ENCODE measurements around the gene A4GALT. TPM values are rescaled to one million over a fixed set of nuclear protein-coding genes. Genes with fewer than 3 reads are reported as not detected.

Gene A4GALT
- total and polyA plus RNA-seq, 7 donors: 1.6 to 51.0 (median 23.5) TPM

DNA sequence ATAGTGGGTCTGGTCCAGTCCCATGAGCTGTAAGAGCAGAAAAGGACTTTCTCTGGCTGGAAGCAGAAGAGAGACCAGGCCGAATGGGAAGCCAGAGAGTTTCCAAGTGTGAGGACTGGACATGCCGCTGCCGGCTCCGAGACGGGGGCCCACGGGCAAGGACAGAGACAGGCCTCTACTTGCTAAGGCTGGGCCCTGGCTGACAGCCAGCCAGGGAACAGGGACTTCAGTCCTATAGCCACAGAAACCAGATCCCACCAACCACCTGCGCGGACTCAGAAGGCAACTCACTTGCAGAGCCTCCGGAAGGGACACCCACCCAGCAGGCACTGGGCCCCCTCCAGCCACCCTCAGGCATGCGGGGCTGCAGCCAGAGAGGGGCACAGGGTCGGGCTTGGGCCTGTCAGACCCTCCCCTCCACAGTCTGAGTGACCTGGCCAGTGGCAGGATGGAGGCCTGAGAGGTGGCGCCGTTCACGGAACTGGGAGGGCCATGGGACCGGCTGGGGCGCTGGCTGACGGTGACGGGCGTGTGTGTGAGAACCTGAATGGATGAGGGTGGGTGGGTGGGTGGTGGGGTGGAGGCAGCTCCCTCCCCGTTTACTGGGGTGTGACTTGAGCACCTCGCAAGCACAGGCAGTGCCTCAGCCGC, 47.8 kb upstream of the A4GALT start:
- 80 to 91% methylated on average over 22 of the region's 22 CpGs for WGBS, 2 donors
- Histone ChIP-seq H3K4me3 (no peak overlapping the region), H3K9me3 (no peaks in the 10 kb centered on the region), H3K4me1 (peaks cover 0 to 14% (median 12%) of the 10 kb centered on the region in 4 donors), H3K27ac (no peak overlapping the region), H3K27me3 (no peaks in the 10 kb centered on the region), H3K36me3 (no peaks in the 10 kb centered on the region)
- intact Hi-C loops (cut with DNase I): no loop called here
- TF ChIP-seq EP300 (IDR thresholded peaks at IDR 0.05): no peak
- no peak for TF ChIP-seq POLR2AphosphoS5 (IDR thresholded peaks at IDR 0.05)
- TF ChIP-seq POLR2A (IDR thresholded peaks at IDR 0.05): no peak
- TF ChIP-seq CTCF (IDR thresholded peaks at IDR 0.05): no peak
- DNase-seq: no peak

GRCh38 chr22:42766860-42767259, 46.2 kb upstream of the A4GALT start:
- H3K4me3 ChIP-seq: no peak overlapping the region
- H3K9me3 ChIP-seq: no peaks in the 10 kb centered on the region
- no peak overlapping the region for H3K27ac ChIP-seq
- WGBS, 2 donors: 61 to 69% methylated on average over 8 of the region's 8 CpGs
- DNase-seq: no peak
- peaks cover 0 to 14% (median 12%) of the 10 kb centered on the region in 4 donors for H3K4me1 ChIP-seq
- no peaks in the 10 kb centered on the region for H3K27me3 ChIP-seq
- no peaks in the 10 kb centered on the region for H3K36me3 ChIP-seq
- intact Hi-C loops (cut with DNase I): no loop called here
- TF ChIP-seq CTCF (IDR thresholded peaks at IDR 0.05) (no peak), POLR2AphosphoS5 (IDR thresholded peaks at IDR 0.05) (no peak), POLR2A (IDR thresholded peaks at IDR 0.05) (no peak), EP300 (IDR thresholded peaks at IDR 0.05) (no peak)

GRCh38 chr22:42764895-42765363, 44.3 kb upstream of the A4GALT start:
- no peaks in the 10 kb centered on the region for H3K27me3 ChIP-seq
- peaks cover 0 to 9% (median 7%) of the 10 kb centered on the region in 4 donors for H3K4me1 ChIP-seq
- intact Hi-C loops (cut with DNase I): no loop called here
- H3K4me3 ChIP-seq: no peak overlapping the region
- no peak for DNase-seq
- no peaks in the 10 kb centered on the region for H3K9me3 ChIP-seq
- TF ChIP-seq CTCF (IDR thresholded peaks at IDR 0.05): no peak
- no peak for TF ChIP-seq POLR2AphosphoS5 (IDR thresholded peaks at IDR 0.05)
- no peak for TF ChIP-seq POLR2A (IDR thresholded peaks at IDR 0.05)
- no peak for TF ChIP-seq EP300 (IDR thresholded peaks at IDR 0.05)
- H3K27ac ChIP-seq: no peak overlapping the region
- no peaks in the 10 kb centered on the region for H3K36me3 ChIP-seq
- WGBS, 2 donors: 78 to 80% methylated on average over 11 of the region's 11 CpGs

DNA sequence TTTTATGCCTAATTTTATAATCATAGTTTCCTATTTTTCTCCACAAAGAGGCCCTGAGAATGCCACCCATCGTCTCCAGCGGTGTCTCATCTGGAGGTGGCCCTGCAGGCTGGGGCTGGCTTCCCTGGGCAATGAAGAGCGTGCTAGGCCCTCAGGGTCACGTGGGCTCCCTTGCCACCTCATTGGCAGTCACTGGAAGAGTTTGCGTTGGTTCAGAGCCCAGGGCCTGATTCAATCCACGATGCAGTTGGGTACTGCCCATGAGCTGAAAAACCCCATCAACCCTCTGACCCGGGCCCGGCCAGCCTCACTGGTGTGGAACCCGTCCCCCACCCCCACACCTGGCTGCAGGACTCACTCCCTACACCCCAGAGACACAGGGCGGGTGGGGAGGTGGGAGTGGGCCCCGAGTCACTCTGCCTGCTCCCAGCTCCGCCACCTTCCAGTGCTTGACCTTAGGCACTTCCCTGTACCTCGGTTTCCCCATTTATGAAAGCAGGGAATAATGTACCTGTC, 43.4 kb upstream of the A4GALT start:
- WGBS, 2 donors: 84 to 86% methylated on average over 13 of the region's 13 CpGs
- DNase-seq: no peak
- Histone ChIP-seq H3K9me3 (no peaks in the 10 kb centered on the region), H3K4me1 (no peaks in the 10 kb centered on the region), H3K27me3 (no peaks in the 10 kb centered on the region), H3K27ac (no peak overlapping the region), H3K36me3 (no peaks in the 10 kb centered on the region), H3K4me3 (no peak overlapping the region)
- TF ChIP-seq EP300 (IDR thresholded peaks at IDR 0.05) (no peak), POLR2A (IDR thresholded peaks at IDR 0.05) (no peak), POLR2AphosphoS5 (IDR thresholded peaks at IDR 0.05) (no peak), CTCF (IDR thresholded peaks at IDR 0.05) (no peak)
- intact Hi-C loops (cut with DNase I): no loop called here
